HG03135 (cell line): Measurements from ENCODE around the gene FAM20C.

Source experiments
- ATAC-seq: cut with Tn5 transposase; IDR thresholded peaks from one replicate; pipeline ENCODE4 v1.9.1; 2021; ENCODE audit warnings: mild to moderate bottlenecking, moderate library complexity; ENCODE audit not compliant: unreplicated experiment

Gene FAM20C

GRCh38 chr7:266851-267840, 74.8 kb downstream of the FAM20C start:
- ATAC-seq = no peak

- ATAC-seq = no peak
Measured at GRCh38 chr7:268991-269390, 76.6 kb downstream of the FAM20C start.

- no peak for ATAC-seq
Measured at GRCh38 chr7:269721-270120, 77.3 kb downstream of the FAM20C start.

- no peak for ATAC-seq
Measured at GRCh38 chr7:270351-270983, 78.1 kb downstream of the FAM20C start.

GRCh38 chr7:271266-272107, 79.1 kb downstream of the FAM20C start:
- no peak for ATAC-seq

- no peak for ATAC-seq
Measured at GRCh38 chr7:272108-272615, 79.8 kb downstream of the FAM20C start.

- no peak for ATAC-seq
Measured at GRCh38 chr7:272631-273030, 80.3 kb downstream of the FAM20C start.

GRCh38 chr7:273327-273726, 81.0 kb downstream of the FAM20C start:
- no peak for ATAC-seq

- no peak for ATAC-seq
Measured at GRCh38 chr7:274266-274665, 81.9 kb downstream of the FAM20C start.

- no peak for ATAC-seq
Measured at GRCh38 chr7:276230-276835, 84.0 kb downstream of the FAM20C start.

- ATAC-seq = no peak
Measured at GRCh38 chr7:277228-277627, 84.9 kb downstream of the FAM20C start.

- no peak for ATAC-seq
Measured at GRCh38 chr7:278081-278480, 85.7 kb downstream of the FAM20C start.

- ATAC-seq = no peak
Measured at GRCh38 chr7:279821-280220, 87.5 kb downstream of the FAM20C start.

GRCh38 chr7:280461-280860, 88.1 kb downstream of the FAM20C start:
- no peak for ATAC-seq

GRCh38 chr7:281637-282036, 89.3 kb downstream of the FAM20C start:
- ATAC-seq = no peak

- ATAC-seq = no peak
Measured at GRCh38 chr7:282621-283020, 90.2 kb downstream of the FAM20C start.

- no peak for ATAC-seq
Measured at GRCh38 chr7:284762-285722, 92.7 kb downstream of the FAM20C start.

- no peak for ATAC-seq
Measured at GRCh38 chr7:285731-286130, 93.4 kb downstream of the FAM20C start.

- no peak for ATAC-seq
Measured at GRCh38 chr7:286266-286665, 93.9 kb downstream of the FAM20C start.
